Measurements from ENCODE around the gene TMEM214.

GRCh38 chr2:27071277-27071989 lies 38.7 kb downstream of the TMEM214 start, which contains the start of gene OST4:
- TF ChIP-seq CTCF (IDR thresholded peaks at IDR 0.05) (peak in 2 of 4 experiments; percentile 6 to 18), POLR2A (IDR thresholded peaks at IDR 0.05) (peak; percentile 71 to 91)
